NB4 (cell line): ENCODE results near the gene RYR2.

Experiments used
- POLR2A ChIP-seq: IDR thresholded peaks from 2 replicates; pipeline ENCODE4 v1.6.1; 2011; ENCODE audit warnings: mild to moderate bottlenecking; ENCODE audit not compliant: insufficient read length; ENCODE audit errors: extremely low read depth
- TF ChIP-seq, protein P1 (sequence below): IDR thresholded peaks from 2 replicates; pipeline ENCODE4 v1.6.1; 2011; ENCODE audit warnings: low read depth, low read length
- TF ChIP-seq, protein P2 (sequence below): IDR thresholded peaks from one replicate; pipeline ENCODE4 v1.5.1; 2012; ENCODE audit warnings: low read depth, low read length

DNA sequence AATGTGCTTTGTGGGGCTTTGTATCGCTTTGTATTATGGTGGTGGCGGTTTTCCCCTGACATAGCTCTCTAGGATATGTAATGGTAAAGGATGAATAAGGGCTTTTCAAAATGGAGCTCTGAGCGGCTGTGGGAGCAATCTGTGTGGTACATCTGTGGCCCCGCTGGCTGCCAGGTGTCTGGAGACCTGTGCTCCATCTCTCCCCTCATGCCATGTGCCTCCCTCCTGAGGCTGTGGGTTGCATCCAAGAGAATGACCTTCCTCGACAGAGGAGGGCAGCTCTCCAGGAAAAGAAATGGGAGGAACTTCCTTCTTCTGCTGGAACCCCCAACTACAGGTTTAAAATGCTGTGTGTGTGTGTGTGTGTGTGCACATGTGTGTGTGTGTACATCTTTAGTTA, 78.7 kb downstream of the RYR2 start:
- TF ChIP-seq, protein P1, sequence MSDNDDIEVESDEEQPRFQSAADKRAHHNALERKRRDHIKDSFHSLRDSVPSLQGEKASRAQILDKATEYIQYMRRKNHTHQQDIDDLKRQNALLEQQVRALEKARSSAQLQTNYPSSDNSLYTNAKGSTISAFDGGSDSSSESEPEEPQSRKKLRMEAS, result no peak
- TF ChIP-seq, protein P2, sequence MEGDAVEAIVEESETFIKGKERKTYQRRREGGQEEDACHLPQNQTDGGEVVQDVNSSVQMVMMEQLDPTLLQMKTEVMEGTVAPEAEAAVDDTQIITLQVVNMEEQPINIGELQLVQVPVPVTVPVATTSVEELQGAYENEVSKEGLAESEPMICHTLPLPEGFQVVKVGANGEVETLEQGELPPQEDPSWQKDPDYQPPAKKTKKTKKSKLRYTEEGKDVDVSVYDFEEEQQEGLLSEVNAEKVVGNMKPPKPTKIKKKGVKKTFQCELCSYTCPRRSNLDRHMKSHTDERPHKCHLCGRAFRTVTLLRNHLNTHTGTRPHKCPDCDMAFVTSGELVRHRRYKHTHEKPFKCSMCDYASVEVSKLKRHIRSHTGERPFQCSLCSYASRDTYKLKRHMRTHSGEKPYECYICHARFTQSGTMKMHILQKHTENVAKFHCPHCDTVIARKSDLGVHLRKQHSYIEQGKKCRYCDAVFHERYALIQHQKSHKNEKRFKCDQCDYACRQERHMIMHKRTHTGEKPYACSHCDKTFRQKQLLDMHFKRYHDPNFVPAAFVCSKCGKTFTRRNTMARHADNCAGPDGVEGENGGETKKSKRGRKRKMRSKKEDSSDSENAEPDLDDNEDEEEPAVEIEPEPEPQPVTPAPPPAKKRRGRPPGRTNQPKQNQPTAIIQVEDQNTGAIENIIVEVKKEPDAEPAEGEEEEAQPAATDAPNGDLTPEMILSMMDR, result no peak
- TF ChIP-seq POLR2A, result no peak
